Thoracic aorta (tissue), 2 donors: ENCODE results near the gene PRUNE2. TPM values are rescaled to one million over a fixed set of nuclear protein-coding genes. Genes with fewer than 3 reads are reported as not detected.

Source experiments
- ATAC-seq: fragments of 150-250 bp; one replicate; pipeline ENCODE4 v1.8.0; 2017; ENCODE audit warnings: low read depth; ENCODE audit not compliant: insufficient number of reproducible peaks, low FRiP score
- DNase-seq: peaks from one replicate; pipeline ENCODE4 v3.0.0-alpha.2; 2020; ENCODE audit warnings: low spot score
- H3K27ac ChIP-seq, 2 donors: fragments of 200-600 bp; sonication (generic); 1 replicate in 1 of 2; 2 replicates in 1 of 2; pipeline ENCODE4 v1.5.1; 2016; ENCODE audit warnings: mild to moderate bottlenecking in 2 of 2, moderate library complexity in 2 of 2
- H3K27me3 ChIP-seq: fragments of 200-600 bp; sonication (generic); replicated peaks from 2 replicates; pipeline ENCODE4 v1.6.0; 2016; ENCODE audit warnings: mild to moderate bottlenecking; ENCODE audit not compliant: insufficient read depth
- H3K36me3 ChIP-seq: fragments of 200-600 bp; sonication (generic); one replicate; pipeline ENCODE4 v1.5.1; 2016
- H3K4me1 ChIP-seq, 2 donors: fragments of 200-600 bp; sonication (generic); 1 replicate in 1 of 2; 2 replicates in 1 of 2; pipeline versions ENCODE4 v1.5.1 to v1.6.0; 2016; ENCODE audit warnings: low read depth in 2 of 2, mild to moderate bottlenecking in 1 of 2; ENCODE audit not compliant: control insufficient read depth in 1 of 2
- H3K4me3 ChIP-seq: fragments of 200-600 bp; sonication (generic); 2 replicates; pipeline ENCODE4 v1.5.1; 2016; ENCODE audit warnings: mild to moderate bottlenecking
- H3K9me3 ChIP-seq: fragments of 200-600 bp; sonication (generic); 2 replicates; pipeline ENCODE4 v1.5.1; 2016
- CTCF ChIP-seq: fragments of 200-600 bp; sonication (generic); IDR thresholded peaks from one replicate; pipeline ENCODE4 v1.5.1; 2019; ENCODE audit warnings: antibody characterized with exemption
- total RNA-seq, 2 donors: library from RNA; depleted of rRNA; stranded (reverse); fragments of >200 nt; gene quantifications; one replicate each; pipeline versions ENCODE4 v1.1.0 to v1.2.3, GENCODE V29; 2016

The PRUNE2 gene
- total RNA-seq, 2 donors from 2014 or later = 360 to 420 TPM

- peaks cover 4% of the 10 kb centered on the region for H3K36me3 ChIP-seq
- no peak overlapping the region for H3K4me3 ChIP-seq
- H3K27ac ChIP-seq = peak overlapping the region; percentile 85 to 88
- TF ChIP-seq CTCF = no peak
- DNase-seq (peak; percentile 21), ATAC-seq (peak; percentile 64)
- H3K4me1 ChIP-seq = peaks cover 33 to 73% of the 10 kb centered on the region in 2 donors
- no peaks in the 10 kb centered on the region for H3K27me3 ChIP-seq
- H3K9me3 ChIP-seq = no peaks in the 10 kb centered on the region
These were observed 10.7 kb downstream of the PRUNE2 start for GRCh38 chr9:76895186-76895585.

- H3K27ac ChIP-seq = peak overlapping the region; percentile 85 to 88
- H3K4me3 ChIP-seq = no peak overlapping the region
These were observed 11.7 kb downstream of the PRUNE2 start for GRCh38 chr9:76894198-76894597.

GRCh38 chr9:76893395-76893932 lies 12.4 kb downstream of the PRUNE2 start:
- no peaks in the 10 kb centered on the region for H3K27me3 ChIP-seq
- H3K9me3 ChIP-seq = no peaks in the 10 kb centered on the region
- peaks cover 4% of the 10 kb centered on the region for H3K36me3 ChIP-seq
- peak overlapping the region; percentile 85 to 88 for H3K27ac ChIP-seq
- ATAC-seq (peak; percentile 14), DNase-seq (peak; percentile 32)
- no peak overlapping the region for H3K4me3 ChIP-seq
- H3K4me1 ChIP-seq = peaks cover 29 to 65% of the 10 kb centered on the region in 2 donors
- no peak for TF ChIP-seq CTCF

More at GRCh38 chr9:76894198-76894597, 11.7 kb downstream of the PRUNE2 start:
- Histone ChIP-seq H3K27me3 (no peaks in the 10 kb centered on the region), H3K4me1 (peaks cover 33 to 67% of the 10 kb centered on the region in 2 donors), H3K9me3 (no peaks in the 10 kb centered on the region), H3K36me3 (peaks cover 4% of the 10 kb centered on the region)
- no peak for TF ChIP-seq CTCF
- DNase-seq (no peak), ATAC-seq (no peak)

- TF ChIP-seq CTCF = no peak
- ATAC-seq (no peak), DNase-seq (no peak)
- no peaks in the 10 kb centered on the region for H3K27me3 ChIP-seq
- no peak overlapping the region for H3K4me3 ChIP-seq
- H3K36me3 ChIP-seq = peaks cover 4% of the 10 kb centered on the region
- H3K4me1 ChIP-seq = peaks cover 36 to 68% of the 10 kb centered on the region in 2 donors
- no peaks in the 10 kb centered on the region for H3K9me3 ChIP-seq
- H3K27ac ChIP-seq = peak overlapping the region; percentile 85 to 88
These were observed 14.0 kb downstream of the PRUNE2 start for GRCh38 chr9:76891874-76892273.

- H3K4me3 ChIP-seq = no peak overlapping the region
- ATAC-seq = no peak
- no peaks in the 10 kb centered on the region for H3K27me3 ChIP-seq
- peaks cover 4% of the 10 kb centered on the region for H3K36me3 ChIP-seq
- DNase-seq = no peak
- no peaks in the 10 kb centered on the region for H3K9me3 ChIP-seq
- peaks cover 36 to 68% of the 10 kb centered on the region in 2 donors for H3K4me1 ChIP-seq
- H3K27ac ChIP-seq = peak overlapping the region; percentile 85 to 88
- no peak for TF ChIP-seq CTCF
These were observed 14.6 kb downstream of the PRUNE2 start for GRCh38 chr9:76891279-76891678.
